Measurements from ENCODE around the gene PCP4L1. TPM values are rescaled to one million over a fixed set of nuclear protein-coding genes. Genes with fewer than 3 reads are reported as not detected.

The PCP4L1 gene
- total and polyA plus RNA-seq, 2 donors (not counting 1 experiment from before 2014, with no cell fraction given) = not detected

GRCh38 chr1:161305867-161306519 lies 47.4 kb downstream of the PCP4L1 start:
- Histone ChIP-seq H3K36me3 (replicated peaks in 1 of 2; ENCODE audit: control extremely low read depth in 1 of 2, control insufficient read depth in 1 of 2, extremely low read depth in 1 of 2, insufficient read depth in 2 of 2, low read length in 1 of 2) (peaks cover 0 to 7% of the 10 kb centered on the region in 2 experiments), H3K4me1 (ENCODE audit: control insufficient read depth in 2 of 2, insufficient read depth in 2 of 2, low read length in 2 of 2) (peaks cover 26% of the 10 kb centered on the region in 2 donors), H3K9ac (ENCODE audit: low read length) (peak overlapping the region; percentile 88), H3K9me3 (ENCODE audit: control extremely low read depth in 1 of 3, control insufficient read depth in 2 of 3, insufficient read depth in 1 of 3, low read length in 2 of 3) (no peaks in the 10 kb centered on the region), H3K4me2 (replicated peaks; ENCODE audit: low read depth, low read length, poor library complexity, severe bottlenecking) (peak overlapping the region; percentile 97), H3K79me2 (ENCODE audit: control insufficient read depth, insufficient read depth, low read length) (peaks cover 24% of the 10 kb centered on the region), H3K4me3 (ENCODE audit: control extremely low read depth in 1 of 5, extremely low read depth in 1 of 5, insufficient read depth in 1 of 5, low read depth in 2 of 5, low read length in 4 of 5) (peak overlapping the region; percentile 66 to 91 (median 80)), H4K20me1 (ENCODE audit: control insufficient read depth, insufficient read depth, low read length, poor library complexity, severe bottlenecking) (peaks cover 24% of the 10 kb centered on the region), H2AFZ (ENCODE audit: insufficient read depth, low read depth, low read length, poor library complexity, severe bottlenecking) (peak overlapping the region; percentile 90), H3K27me3 (replicated peaks in 1 of 4; ENCODE audit: control extremely low read depth in 1 of 4, control insufficient read depth in 3 of 4, insufficient read depth in 4 of 4, low read length in 3 of 4) (no peaks in the 10 kb centered on the region), H3K27ac (ENCODE audit: low read length in 2 of 2) (peak overlapping the region; percentile 59 to 72)
- 0% methylated on average over 19 of the region's 31 CpGs for WGBS (ENCODE audit: insufficient coverage)
- intact Hi-C loops (cut with micrococcal nuclease) = loop anchor here (1.0 to 5.0 kb wide), 6 partner anchors 8 to 208 kb away; partner anchors contain the start of genes CFAP126, KLHDC9, NDUFS2 and SDHC
- TF ChIP-seq EZH2 (IDR thresholded peaks at IDR 0.05; ENCODE audit: borderline replicate concordance, insufficient read depth, low read depth, low read length, poor library complexity, severe bottlenecking) (no peak), CTCF (IDR thresholded peaks at IDR 0.05) (peak; percentile 49)
- H3K27ac Mint-ChIP-seq = peak overlapping the region; percentile 93
- DNase-seq = peak; percentile 93
- H3K4me1 Mint-ChIP-seq = peaks cover 42% of the 10 kb centered on the region
- H3K27me3 Mint-ChIP-seq = no peaks in the 10 kb centered on the region
- peak; percentile 89 for ATAC-seq (ENCODE audit: low read depth)
- POLR2A ChIA-PET = interaction anchor here (0.5 to 1.4 kb wide), 6 partner anchors 9 to 328 kb away, joined by 3 to 9 read pairs (median 6); partner anchors contain the start of genes NDUFS2, SDHC and TOMM40L
- peak overlapping the region; percentile 97 for H3K4me3 Mint-ChIP-seq
- H3K9me3 Mint-ChIP-seq (ENCODE audit: insufficient read depth) = no peaks in the 10 kb centered on the region
- CTCF ChIA-PET = interaction anchor here (0.7 to 3.4 kb wide), 10 partner anchors 9 to 120 kb away, joined by 3 to 20 read pairs (median 4); partner anchors contain the start of gene TOMM40L

Measured in B cell (primary cell).